ENCODE results near the gene FAM204A.
A peak's percentile ranks its signal among the peaks of the same experiment; 100 is the strongest.

The FAM204A gene

DNA sequence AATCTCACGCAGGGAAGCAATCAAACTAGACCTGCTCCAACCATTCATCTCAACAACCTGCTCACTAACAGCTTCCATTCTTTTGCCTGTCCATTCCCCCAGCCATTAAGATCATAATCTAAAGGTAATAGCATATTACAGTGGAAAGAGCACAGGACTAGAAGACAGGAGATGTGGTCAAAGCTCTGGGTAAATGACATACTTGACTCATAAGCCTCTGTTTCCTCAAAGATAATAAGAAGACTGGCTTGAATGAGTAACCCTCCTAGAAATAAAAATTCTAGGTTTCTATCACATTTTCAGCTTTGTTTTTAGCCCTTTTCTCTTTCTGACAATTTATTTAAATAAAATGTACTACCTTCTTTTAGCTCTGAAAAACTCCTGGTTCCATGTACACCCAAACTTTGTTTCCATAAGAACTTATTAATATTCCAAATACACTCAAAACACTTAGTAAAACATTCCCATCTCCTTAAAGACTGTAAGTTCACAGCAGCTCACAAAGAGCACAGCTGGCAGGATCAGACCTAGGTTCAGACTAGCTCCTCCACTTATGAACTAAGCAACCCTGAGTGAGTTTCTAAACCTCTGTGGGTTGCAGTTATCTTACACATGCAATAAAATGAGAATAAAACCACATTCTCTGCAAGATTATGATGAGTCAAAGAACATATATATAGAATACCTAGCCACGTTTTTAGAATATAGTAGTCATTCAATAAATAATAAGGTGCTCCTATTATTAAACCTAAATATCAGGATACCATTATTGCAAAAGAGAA, 11.6 kb downstream of the FAM204A start:
- no peak for DNase-seq (ENCODE audit: low spot score)

DNA sequence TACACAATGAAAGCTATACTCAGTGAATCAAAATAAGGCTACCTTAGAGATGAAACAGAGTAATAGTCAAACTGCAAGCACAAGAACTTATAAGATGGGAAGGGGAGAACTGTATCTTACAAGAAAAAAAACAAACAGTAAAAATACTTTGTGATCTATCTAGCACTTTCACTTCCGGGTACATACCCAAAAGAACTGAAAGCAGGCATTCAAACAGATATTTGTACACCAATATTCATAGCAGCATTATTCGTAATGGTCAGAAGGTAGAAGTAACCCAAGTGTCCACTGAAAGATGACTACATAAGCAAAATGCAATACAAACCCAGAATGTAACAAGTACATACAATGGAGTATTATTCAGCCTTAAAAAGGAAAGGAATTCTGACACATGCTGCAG, 18.0 kb downstream of the FAM204A start:
- DNase-seq (ENCODE audit: low spot score): no peak

DNA sequence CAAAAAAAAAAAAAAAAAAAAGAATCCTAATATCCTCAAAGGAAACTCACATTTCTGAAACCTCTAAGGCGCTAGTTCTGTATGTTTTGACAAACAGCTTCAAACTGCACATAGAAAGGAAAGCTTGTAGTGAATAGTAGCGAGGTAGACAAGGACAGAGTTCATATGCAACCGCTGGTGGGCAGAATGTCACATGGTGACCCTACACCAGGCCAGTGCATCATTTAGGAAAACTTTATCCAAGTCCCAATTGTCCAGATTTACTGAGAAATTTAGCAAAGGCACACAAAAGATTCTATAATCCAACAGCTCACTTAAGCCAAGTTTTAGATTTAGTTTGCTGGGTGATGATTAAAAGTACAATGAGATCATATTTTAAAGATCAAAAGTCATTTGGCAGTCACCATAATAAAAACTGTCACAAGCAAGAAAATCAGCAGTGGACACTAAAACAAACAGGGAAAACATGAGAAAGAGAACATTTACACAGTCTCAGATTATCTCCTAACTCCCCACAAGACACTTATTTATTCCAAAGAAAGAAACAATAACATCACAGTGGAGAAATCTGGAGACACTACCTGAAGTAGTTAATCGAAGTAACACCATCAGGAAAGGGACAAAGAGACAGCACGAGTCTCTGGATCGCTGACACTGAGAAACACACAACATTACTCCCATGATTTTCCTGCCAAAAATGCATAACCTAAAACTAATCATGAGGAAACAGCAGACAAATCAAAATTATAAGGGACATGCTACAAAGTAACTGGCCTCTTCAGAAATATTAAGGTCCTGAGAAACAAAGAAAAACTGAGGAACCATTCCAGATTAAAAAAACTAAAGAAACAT, 20.2 kb downstream of the FAM204A start:
- DNase-seq (ENCODE audit: low spot score): no peak

DNA sequence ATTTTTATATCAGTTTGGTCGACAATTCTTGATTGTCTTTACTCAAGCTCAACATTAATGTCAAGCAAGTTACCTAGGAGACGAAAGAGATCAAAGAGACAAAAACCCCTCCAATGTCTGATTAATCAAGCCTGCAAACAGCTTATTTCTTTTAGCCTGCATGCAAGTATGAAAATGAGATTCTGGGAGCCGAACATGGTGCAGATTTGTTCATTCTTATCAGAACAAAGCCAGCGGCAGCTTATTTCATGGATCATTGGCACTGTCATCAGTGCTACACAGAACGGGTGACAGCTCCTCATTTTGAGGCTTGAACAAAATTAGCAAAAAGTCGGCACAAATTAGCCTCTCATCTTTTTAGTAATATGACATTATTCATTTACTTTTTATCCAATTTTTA, 26.5 kb downstream of the FAM204A start:
- no peak for DNase-seq (ENCODE audit: low spot score)

DNA sequence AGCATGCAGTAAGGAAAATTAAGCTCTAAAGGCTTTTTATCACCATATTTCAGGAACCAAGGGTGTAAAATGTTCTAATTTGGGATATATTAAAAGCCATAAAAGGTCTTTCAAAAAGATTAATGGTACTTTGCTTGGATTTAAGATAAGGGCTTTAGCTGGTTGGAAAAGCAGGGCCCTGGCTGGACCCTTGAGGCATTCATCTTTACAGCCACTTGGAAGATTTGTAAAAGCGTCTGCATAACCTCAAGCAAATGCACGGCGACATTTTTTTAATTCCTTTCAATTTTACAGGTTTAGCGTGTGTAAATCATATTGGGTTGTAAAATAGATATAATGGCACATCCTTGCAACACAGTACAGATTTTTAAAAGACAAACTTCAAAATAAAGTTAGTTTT, 27.2 kb downstream of the FAM204A start:
- DNase-seq (ENCODE audit: low spot score): no peak

DNA sequence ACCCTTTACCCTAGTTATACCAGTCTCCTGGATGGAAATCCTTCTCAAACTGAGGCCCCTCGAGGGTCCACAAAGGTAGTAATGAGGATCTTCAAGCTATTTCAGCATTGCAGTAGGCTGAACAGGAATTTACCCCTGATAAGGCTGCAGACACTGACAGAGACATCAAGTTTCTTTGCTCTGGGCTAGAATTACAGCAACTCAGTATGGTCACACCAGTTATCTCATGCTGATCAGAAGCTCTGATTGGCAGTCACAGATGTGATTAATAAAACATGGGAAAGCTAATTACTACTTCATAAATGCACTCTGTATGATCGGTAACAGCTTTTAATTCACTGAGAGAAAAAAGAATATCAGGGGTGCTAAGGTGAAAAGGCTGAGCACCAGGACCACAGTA, 30.6 kb downstream of the FAM204A start:
- DNase-seq (ENCODE audit: low spot score): no peak

DNA sequence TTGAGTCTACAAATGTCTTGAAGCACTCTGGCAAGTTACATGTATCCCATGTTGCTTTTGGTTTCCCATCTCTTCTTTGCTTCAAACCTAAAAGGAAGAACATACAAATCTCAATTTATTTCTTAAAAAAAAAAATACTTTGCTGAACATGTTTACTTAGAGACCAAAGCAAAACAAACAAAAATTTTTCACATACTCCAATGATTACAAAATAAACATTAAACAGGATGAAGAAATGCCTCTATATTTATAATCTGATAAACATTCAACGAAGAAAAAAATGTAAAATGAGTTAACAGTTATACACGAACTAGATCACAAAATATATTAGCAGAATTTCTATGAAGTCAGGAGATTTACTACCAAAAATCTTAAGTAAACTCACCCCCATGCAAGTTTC, 31.3 kb downstream of the FAM204A start:
- no peak for DNase-seq (ENCODE audit: low spot score)

DNA sequence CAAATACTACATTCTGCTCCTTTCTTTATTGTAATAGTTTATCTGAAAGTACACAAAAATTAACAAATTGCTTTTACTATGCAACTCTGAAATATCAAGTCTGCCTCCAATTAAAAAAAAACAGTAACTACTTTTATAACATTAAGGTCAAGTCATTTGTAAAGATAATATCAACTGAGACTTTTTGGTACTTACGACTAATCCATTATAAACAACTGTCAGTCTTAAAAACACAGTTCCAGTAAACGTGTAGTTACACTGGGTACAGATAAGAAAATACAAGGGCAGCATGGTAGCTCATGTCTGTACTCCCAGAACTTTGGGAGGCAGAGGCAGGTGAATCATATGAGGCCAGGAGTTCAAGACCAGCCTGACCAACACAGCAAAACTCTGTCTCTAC, 32.2 kb downstream of the FAM204A start:
- DNase-seq (ENCODE audit: low spot score): no peak

DNA sequence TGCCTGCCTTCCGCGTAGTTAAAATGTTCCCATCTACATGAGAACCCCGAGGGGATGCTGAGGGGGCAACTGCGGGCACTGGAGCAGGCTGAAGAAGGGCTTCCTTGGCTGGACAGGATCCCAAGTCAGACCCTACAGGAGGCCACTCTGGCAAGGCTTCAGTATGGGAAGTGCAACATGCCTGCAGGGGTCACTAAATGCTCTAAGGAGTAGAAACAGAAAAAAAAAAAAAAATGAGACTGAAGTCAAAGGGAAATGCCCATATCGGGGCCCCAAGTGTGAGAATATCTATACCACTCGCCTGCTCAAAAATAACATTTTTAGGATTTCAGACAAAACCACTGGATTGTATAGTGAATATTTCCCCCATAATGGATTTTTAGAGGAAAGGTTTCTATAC, 33.5 kb downstream of the FAM204A start:
- no peak for DNase-seq (ENCODE audit: low spot score)

DNA sequence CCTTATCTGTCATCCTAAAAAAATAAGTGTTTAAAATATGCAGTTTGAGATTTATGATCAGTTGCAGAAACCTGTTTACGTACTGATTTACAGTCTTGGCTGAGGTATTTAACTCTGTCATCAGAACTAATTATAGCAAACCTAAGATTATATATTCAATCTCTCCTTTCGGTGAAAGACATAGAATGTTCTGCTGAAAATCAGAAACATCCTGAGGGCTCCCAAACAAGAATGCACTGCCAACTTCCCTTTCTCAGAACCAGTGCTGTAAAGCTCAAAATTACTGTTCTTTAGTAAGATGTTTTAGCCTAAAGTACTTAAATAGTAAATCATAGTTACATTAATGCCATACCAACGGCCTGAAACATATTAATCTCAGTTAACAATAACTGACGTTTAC, 34.3 kb downstream of the FAM204A start:
- DNase-seq (ENCODE audit: low spot score): no peak

DNA sequence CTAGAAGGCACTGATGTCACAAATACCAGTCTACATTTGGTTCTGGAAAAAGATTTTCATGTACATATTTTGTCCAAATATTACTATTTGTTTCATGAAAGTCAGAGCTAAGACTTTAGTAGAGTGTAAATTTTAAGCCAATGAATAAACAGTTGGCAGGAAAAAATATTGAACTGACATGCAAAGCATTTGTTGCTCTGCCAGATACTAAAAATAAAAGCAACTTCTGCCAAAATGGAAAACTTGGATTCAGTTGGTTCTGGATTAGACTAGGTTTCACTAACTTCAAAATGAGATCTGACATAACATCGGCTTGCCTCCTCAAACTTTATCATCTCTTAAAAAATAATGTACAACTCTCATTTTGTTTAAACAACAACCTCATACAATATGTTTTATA, 34.9 kb downstream of the FAM204A start:
- DNase-seq (ENCODE audit: low spot score): no peak

DNA sequence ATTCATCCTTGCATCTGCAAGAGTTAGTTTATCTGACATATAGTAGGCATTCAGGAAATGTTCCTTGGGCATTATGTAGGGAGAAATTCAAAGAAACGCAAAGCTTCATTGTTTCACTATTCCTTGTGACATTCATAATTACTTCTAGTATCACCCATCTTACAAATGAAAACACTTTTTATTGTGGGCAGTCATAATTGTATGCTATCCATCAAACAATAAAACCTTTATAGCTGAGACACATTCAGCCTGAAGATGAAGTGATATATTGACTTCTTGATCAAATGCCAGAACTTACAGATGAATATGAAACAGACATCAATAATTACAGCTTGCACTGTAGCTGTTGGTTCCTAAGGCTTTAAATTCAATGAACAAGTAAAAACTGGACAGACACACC, 36.4 kb downstream of the FAM204A start:
- DNase-seq (ENCODE audit: low spot score): no peak

DNA sequence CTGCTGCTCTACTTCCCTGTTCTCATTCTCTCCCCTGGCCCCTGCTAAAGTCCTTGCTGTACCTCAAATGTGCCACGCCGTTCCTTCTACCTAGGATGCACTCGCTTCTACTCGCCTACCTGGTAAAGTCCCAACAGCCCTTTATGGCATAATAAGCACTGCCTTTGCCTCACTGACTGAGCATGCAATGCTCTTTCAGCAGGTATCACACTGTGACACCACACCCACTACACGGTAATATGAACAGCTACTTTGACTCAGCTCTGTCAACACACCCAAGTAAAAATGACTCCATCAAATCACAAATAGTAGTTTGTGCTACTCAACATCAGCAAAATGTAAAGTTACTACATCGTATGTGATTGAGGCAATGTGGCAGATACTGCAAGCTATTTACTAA, 37.6 kb downstream of the FAM204A start:
- DNase-seq (ENCODE audit: low spot score): no peak

DNA sequence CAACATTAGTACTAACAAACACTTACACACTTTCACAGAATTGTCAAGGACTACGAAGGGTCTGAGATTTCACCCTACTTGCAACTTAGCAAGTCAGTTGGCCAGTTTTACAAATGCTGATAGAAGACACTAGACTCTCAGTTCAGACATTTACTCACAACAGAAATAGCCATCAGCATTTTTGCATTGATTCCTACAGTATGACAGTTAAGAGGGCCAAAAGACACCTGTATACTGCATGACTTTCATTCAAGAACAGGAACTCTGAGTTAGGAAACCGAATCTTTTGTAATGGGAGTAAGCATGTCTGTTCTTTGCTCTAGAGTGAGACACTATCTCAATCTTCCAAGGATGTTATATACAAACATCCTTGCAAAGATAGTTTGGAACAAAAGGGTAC, 40.9 kb downstream of the FAM204A start:
- DNase-seq (ENCODE audit: low spot score): no peak

DNA sequence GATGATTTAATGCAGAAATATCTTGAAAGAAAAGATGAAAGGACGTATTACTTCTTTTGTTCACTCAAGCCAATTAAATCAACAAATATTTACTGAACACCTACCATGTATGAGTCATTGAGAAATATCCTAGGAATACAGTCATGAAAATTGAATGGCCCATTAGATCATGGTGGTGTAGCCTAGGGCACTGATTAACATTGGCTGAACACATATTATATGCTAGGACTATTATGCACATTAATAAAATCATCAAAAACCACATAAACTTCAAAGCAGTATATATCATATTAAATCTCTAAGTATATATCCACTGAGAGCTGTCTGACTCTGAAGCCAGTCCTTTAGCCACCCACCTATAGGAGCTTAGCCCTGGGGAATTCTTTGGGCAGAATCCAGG, 41.8 kb downstream of the FAM204A start:
- no peak for DNase-seq (ENCODE audit: low spot score)

DNA sequence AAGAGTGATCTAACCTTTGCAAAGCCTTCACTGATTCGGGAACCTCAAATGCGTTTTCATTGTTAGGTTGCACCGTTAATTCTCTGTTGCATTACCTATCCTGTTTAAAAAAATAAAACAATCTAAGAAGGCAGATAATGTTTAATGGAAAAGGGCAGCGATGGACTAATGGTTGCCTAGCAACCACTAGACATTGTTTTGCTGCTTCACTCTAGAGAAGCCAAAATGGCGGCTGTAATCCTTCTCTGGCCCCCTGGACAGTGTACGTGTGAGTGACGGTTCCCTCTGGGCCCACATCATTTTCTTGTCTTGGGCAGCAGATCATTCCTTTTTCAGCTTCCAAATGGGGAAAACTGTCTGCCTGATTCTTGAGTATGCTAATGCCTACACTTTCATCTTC, 43.3 kb downstream of the FAM204A start:
- no peak for DNase-seq (ENCODE audit: low spot score)

DNA sequence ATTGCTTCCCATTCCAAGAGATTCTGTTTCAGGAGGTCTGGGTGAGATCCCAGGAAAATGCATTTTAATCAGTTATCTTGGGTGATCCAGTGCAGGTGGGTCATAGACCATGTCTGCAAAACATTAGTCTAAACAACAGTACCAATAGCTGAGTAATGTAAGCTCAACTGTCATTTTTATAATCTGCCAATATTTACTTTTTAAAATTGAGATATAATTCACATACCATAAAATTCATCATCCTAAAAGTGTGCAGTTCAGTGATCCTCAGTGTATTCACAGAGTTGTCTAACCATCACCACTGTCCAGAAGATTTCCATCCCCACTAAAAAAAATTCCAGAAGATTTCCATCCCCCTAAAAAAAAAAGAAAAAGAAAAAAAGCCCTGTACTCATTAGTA, 51.0 kb downstream of the FAM204A start:
- DNase-seq (ENCODE audit: low spot score): no peak

DNA sequence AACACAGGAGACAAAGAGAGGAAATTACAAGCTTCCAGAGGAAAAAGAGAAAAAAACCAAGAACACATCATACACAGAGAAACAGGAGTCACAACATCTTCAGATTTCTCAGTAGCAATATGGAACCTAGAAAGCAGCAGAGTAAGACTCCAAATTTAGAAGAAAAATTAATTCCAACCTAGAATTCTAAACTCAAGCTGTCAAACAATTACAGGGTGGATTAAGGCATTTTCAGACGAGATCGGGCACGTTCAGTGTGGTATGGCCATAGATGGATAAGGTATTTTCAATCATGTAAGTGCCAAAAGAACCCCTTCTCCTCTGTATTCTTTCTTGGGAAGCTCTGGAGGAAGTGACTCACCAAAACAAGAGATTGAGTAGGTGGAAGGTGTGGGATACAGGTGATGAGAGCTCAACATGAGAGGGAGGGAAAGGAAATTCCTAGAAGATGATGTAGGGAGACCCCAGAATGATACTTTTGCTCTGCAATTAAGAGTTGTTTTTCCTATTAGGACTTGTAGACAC, 51.6 kb downstream of the FAM204A start:
- no peak for DNase-seq (ENCODE audit: low spot score)

DNA sequence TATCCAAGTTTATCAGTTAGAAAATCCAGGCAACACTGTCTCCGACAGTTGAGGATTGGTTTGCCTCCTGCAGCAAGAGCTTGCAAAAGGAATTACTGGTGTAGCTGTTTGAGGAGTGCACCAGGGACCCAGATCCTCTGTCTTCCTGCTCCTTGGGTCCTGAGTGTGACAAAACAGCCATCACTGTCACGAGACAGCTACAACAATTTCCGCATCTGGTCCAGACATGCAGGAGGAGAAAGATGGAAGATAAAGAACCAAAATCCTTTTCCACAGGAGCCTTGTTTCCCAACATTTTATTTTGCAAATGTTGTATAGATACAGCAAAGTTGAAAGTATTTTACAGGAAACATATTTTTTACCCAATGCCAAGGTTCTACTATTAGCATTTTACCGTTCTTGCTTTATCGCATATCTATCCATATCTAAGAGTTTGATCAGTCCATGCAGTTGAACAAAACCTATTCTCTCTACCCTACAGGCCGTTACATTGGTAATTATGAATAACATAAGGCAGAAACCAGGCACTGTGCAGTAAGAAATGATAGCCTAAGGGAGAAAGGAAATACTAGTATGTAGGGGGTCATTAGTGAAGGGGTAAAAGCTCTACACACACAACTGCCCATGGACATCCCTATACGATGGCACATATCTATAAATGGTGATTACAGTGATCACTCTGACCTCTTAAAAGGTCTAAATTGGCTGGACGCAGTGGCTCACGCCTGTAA, 54.9 kb downstream of the FAM204A start:
- no peak for DNase-seq (ENCODE audit: low spot score)

DNA sequence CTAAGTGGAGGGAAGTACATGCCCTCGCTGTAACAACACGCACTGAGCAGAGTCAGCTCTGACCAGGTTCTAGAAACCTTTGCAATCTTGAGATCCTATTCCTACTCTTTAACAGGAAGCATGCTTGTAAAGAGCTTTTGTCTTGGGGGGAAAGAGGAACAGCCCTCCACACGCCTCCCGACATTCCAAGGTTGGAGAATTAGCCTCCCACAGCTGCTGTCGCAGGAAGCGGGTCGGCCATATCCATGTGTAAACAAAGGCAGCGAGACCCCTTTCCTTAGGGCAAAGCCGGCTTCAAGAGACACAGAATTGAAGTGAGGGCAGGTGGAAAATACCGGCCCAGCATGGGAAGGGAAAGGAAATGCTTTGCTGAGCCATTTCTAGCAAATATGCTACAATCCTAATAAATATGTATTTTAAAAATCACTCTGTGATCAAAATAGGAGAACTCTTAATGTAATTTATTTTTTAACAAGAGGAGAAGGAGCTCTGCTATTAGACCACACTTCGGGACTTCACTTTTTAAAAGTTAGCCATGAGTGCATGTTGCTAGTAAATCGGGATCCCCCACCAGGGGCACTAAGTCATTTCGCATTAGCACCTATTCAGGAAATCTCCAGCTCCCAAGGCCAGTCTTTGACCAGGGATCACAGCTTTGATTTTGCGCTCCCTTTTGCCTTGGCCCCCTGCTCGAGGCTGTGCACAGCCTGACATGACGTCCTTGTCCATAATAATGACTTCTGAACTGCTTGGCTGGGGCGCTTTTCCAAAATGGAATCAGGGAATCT, 55.9 kb downstream of the FAM204A start:
- no peak for DNase-seq (ENCODE audit: low spot score)

DNA sequence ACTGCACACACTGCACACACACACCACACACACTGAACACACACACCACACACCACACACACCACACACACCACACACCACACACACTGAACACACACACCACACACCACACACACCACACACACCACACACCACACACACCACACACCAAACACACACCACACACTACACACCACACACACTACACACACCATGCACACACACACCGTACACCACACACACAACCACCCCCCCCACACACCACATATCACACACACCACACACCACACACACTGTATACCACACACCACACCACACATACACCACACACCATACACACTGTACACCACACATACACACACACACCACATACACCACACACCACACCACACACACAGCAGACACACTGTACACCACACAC, 59.5 kb downstream of the FAM204A start:
- no peak for DNase-seq (ENCODE audit: low spot score)

DNA sequence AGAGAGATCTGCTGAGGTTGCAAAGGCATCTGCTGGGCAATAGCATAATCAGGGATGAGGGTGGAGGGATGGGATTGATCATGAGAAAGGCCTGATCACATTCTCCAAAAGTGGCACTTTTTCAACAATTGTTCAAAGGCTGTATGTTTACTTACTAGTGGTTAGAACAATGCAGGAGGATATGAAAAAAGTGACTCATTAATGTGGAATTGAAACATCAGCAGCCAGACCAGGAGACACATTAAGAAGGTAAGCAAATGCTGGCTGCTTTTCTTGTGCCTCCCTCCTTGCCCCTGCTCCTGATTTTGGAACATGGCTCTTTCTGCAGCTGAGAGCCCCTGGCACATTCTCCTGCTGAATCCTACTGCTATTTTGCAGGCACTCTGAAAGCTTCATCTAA, 63.5 kb downstream of the FAM204A start:
- DNase-seq (ENCODE audit: low spot score): peak; percentile 8
